T-helper 2 cell treated with Interferon-gamma antibody and Interleukin-4, amounts not matched to agents 100 ng/mL and 5 ng/mL, for 36 hours (primary cell): ENCODE data around the gene PCDHB16. TPM values are rescaled to one million over a fixed set of nuclear protein-coding genes. Genes with fewer than 3 reads are reported as not detected.
"Not testable (repeated sequence)": the region's sequence is repeated elsewhere in the genome, so short reads cannot be mapped to it uniquely, and the experiment has no call there.

Source experiments
- intact Hi-C: fragments of 100-400 bp; cut with micrococcal nuclease; formaldehyde crosslinking; loops from one replicate; pipeline ENCODE4 v1.15.1; 2023
- total RNA-seq: library from RNA; stranded (reverse); gene quantifications from 2 replicates; pipeline ENCODE4 v1.2.3, GENCODE V29; 2022

Gene PCDHB16
- total RNA-seq, 1 donor from 2014 or later = not detected

DNA sequence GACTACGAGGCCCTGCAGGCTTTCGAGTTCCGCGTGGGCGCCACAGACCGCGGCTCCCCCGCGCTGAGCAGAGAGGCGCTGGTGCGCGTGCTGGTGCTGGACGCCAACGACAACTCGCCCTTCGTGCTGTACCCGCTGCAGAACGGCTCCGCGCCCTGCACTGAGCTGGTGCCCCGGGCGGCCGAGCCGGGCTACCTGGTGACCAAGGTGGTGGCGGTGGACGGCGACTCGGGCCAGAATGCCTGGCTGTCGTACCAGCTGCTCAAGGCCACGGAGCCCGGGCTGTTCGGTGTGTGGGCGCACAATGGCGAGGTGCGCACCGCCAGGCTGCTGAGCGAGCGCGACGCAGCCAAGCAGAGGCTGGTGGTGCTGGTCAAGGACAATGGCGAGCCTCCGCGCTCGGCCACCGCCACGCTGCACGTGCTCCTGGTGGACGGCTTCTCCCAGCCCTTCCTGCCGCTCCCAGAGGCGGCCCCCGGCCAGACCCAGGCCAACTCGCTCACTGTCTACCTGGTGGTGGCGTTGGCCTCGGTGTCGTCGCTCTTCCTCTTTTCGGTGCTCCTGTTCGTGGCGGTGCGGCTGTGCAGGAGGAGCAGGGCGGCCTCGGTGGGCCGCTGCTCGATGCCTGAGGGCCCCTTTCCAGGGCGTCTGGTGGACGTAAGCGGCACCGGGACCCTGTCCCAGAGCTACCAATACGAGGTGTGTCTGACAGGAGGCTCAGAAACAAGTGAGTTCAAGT is 2.1 kb downstream of the PCDHB16 start:
- intact Hi-C loops = not testable (repeated sequence)

DNA sequence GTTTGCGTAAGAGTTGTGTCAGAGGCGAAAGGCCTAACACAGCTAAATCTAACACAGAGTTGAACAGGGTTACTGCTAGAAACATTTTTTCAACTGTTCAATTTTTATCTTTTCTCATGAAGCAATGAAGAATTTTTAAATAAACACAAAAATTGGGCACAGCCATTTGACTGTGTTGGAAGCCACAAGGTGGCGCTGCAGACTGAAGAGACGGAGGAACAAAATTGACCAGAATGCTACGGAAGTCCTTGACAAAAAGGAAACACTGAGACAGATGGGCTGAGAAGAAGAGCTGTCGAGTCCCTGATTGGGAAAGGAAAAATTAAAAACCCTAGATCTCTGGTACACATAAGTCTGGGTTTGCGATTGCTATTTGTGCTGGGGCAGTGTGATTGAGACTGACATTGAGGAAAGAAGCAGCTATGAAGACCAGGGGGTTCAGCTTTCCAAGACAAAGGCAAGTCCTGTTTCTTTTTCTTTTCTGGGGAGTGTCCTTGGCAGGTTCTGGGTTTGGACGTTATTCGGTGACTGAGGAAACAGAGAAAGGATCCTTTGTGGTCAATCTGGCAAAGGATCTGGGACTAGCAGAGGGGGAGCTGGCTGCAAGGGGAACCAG is 4.8 kb downstream of the PCDHB16 start, which contains the start of gene PCDHB9:
Gene PCDHB9 (plus strand): TSS at position 265 of the 616 bp plus-strand sequence. CDS start 158 bp downstream, at position 423.
- intact Hi-C loops = no loop called here

GRCh38 chr5:141188682-141189081 is 6.5 kb downstream of the PCDHB16 start:
- intact Hi-C loops = not testable (repeated sequence)

DNA sequence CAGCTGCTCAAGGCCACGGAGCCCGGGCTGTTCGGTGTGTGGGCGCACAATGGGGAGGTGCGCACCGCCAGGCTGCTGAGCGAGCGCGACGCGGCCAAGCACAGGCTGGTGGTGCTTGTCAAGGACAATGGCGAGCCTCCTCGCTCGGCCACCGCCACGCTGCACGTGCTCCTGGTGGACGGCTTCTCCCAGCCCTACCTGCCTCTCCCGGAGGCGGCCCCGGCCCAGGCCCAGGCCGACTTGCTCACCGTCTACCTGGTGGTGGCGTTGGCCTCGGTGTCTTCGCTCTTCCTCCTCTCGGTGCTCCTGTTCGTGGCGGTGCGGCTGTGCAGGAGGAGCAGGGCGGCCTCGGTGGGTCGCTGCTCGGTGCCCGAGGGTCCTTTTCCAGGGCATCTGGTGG is 6.9 kb downstream of the PCDHB16 start:
- intact Hi-C loops = not testable (repeated sequence)

- intact Hi-C loops = no loop called here
These were observed 10.0 kb downstream of the PCDHB16 start, which contains the start of gene PCDHB10 for GRCh38 chr5:141192110-141192725. Gene PCDHB10, plus strand, starts transcription at chr5:141192353. Its CDS starts 200 bp downstream, at chr5:141192553.

DNA sequence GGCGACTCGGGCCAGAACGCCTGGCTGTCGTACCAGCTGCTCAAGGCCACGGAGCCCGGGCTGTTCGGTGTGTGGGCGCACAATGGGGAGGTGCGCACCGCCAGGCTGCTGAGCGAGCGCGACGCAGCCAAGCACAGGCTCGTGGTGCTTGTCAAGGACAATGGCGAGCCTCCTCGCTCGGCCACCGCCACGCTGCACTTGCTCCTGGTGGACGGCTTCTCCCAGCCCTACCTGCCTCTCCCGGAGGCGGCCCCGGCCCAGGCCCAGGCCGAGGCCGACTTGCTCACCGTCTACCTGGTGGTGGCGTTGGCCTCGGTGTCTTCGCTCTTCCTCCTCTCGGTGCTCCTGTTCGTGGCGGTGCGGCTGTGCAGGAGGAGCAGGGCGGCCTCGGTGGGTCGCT is 12.1 kb downstream of the PCDHB16 start:
- intact Hi-C loops = not testable (repeated sequence)

- intact Hi-C loops = no loop called here
These were observed 14.2 kb downstream of the PCDHB16 start for GRCh38 chr5:141196363-141196762.

GRCh38 chr5:141199359-141200235 is 17.4 kb downstream of the PCDHB16 start, which contains the start of gene PCDHB11:
Gene PCDHB11, plus strand, starts transcription at chr5:141199627. Its CDS starts 148 bp downstream, at chr5:141199775.
- intact Hi-C loops = no loop called here

- intact Hi-C loops = not testable (repeated sequence)
These were observed 18.9 kb downstream of the PCDHB16 start for GRCh38 chr5:141201126-141201525.

DNA sequence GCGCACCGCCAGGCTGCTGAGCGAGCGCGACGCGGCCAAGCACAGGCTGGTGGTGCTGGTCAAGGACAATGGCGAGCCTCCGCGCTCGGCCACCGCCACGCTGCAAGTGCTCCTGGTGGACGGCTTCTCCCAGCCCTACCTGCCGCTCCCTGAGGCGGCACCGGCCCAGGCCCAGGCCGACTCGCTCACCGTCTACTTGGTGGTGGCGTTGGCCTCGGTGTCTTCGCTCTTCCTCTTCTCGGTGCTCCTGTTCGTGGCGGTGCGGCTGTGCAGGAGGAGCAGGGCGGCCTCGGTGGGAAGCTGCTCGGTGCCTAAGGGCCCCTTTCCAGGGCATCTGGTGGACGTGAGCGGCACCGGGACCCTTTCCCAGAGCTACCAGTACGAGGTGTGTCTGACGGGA is 19.5 kb downstream of the PCDHB16 start:
- intact Hi-C loops = not testable (repeated sequence)

- intact Hi-C loops = no loop called here
These were observed 26.3 kb downstream of the PCDHB16 start, which contains the start of gene PCDHB12 for GRCh38 chr5:141208478-141208877. Gene PCDHB12, plus strand, starts transcription at chr5:141208719. Its CDS starts 189 bp downstream, at chr5:141208908.

GRCh38 chr5:141210281-141210680 is 28.1 kb downstream of the PCDHB16 start:
- intact Hi-C loops = not testable (repeated sequence)

- intact Hi-C loops = not testable (repeated sequence)
These were observed 28.7 kb downstream of the PCDHB16 start for GRCh38 chr5:141210849-141211248.

DNA sequence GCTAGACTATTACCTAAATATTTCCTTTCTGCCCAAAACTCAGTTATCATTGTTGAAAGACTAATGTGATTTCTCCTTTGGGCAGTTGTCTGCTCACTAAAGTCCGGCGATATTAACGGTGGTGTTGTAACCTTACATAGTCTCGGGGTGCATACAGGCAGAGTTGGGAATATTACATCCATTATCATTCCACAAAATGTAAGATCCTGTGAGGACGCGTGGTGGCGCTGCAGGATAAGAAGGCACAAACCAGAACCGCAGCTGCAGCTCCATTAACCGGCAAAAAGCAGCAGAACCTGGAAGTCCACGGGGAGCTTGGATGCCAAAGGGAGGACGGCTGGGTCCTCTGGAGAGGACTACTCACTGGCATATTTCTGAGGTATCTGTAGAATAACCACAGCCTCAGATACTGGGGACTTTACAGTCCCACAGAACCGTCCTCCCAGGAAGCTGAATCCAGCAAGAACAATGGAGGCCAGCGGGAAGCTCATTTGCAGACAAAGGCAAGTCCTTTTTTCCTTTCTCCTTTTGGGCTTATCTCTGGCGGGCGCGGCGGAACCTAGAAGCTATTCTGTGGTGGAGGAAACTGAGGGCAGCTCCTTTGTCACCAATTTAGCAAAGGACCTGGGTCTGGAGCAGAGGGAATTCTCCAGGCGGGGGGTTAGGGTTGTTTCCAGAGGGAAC is 31.6 kb downstream of the PCDHB16 start, which contains the start of gene PCDHB13:
Gene PCDHB13 (plus strand): TSS at position 264 of the 684 bp plus-strand sequence. CDS start 205 bp downstream, at position 469.
- intact Hi-C loops = not testable (repeated sequence)

DNA sequence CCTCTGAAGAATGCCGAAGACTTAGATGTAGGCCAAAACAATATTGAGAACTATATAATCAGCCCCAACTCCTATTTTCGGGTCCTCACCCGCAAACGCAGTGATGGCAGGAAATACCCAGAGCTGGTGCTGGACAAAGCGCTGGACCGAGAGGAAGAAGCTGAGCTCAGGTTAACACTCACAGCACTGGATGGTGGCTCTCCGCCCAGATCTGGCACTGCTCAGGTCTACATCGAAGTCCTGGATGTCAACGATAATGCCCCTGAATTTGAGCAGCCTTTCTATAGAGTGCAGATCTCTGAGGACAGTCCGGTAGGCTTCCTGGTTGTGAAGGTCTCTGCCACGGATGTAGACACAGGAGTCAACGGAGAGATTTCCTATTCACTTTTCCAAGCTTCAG is 32.4 kb downstream of the PCDHB16 start:
- intact Hi-C loops = not testable (repeated sequence)

DNA sequence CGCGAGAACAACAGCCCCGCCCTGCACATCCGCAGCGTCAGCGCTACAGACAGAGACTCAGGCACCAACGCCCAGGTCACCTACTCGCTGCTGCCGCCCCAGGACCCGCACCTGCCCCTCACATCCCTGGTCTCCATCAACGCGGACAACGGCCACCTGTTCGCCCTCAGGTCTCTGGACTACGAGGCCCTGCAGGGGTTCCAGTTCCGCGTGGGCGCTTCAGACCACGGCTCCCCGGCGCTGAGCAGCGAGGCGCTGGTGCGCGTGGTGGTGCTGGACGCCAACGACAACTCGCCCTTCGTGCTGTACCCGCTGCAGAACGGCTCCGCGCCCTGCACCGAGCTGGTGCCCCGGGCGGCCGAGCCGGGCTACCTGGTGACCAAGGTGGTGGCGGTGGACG is 33.3 kb downstream of the PCDHB16 start:
- intact Hi-C loops = not testable (repeated sequence)

DNA sequence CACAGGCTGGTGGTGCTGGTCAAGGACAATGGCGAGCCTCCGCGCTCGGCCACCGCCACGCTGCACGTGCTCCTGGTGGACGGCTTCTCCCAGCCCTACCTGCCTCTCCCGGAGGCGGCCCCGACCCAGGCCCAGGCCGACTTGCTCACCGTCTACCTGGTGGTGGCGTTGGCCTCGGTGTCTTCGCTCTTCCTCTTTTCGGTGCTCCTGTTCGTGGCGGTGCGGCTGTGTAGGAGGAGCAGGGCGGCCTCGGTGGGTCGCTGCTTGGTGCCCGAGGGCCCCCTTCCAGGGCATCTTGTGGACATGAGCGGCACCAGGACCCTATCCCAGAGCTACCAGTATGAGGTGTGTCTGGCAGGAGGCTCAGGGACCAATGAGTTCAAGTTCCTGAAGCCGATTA is 33.8 kb downstream of the PCDHB16 start:
- intact Hi-C loops = not testable (repeated sequence)

- intact Hi-C loops = no loop called here
These were observed 41.1 kb downstream of the PCDHB16 start, which contains the start of gene PCDHB14 for GRCh38 chr5:141223112-141223783. Gene PCDHB14, plus strand, starts transcription at chr5:141223343. Its CDS starts 163 bp downstream, at chr5:141223506.

DNA sequence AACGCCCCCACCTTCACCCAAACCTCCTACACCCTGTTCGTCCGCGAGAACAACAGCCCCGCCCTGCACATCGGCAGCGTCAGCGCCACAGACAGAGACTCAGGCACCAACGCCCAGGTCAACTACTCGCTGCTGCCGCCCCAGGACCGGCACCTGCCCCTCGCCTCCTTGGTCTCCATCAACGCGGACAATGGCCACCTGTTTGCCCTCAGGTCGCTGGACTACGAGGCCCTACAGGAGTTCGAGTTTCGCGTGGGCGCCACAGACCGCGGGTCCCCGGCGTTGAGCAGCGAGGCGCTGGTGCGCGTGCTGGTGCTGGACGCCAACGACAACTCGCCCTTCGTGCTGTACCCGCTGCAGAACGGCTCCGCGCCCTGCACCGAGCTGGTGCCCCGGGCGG is 42.7 kb downstream of the PCDHB16 start:
- intact Hi-C loops = not testable (repeated sequence)
